Gastroesophageal sphincter (tissue), 3 donors: ENCODE results near the gene ALDH3A1.

ENCODE experiments used
- POLR2A ChIP-seq, 2 donors: fragments of 450-650 bp; IDR thresholded peaks; one replicate each; pipeline ENCODE4 v1.6.1; 2017; ENCODE audit warnings: antibody characterized with exemption in 2 of 2, mild to moderate bottlenecking in 2 of 2, moderate library complexity in 1 of 2
- POLR2AphosphoS5 ChIP-seq: sonication (generic); formaldehyde crosslinking; IDR thresholded peaks from one replicate; pipeline ENCODE4 v1.6.1; 2017; ENCODE audit warnings: antibody characterized with exemption
- TF ChIP-seq, protein P1 (sequence below), 4 experiments: fragments of 200-600 bp in 2 of 4; fragments of 450-650 bp in 2 of 4; sonication (generic) in 1 of 4; IDR thresholded peaks; one replicate each; pipeline ENCODE4 v1.5.1; 2017 to 2019; ENCODE audit warnings: antibody characterized with exemption in 4 of 4, mild to moderate bottlenecking in 2 of 4, moderate library complexity in 2 of 4

DNA sequence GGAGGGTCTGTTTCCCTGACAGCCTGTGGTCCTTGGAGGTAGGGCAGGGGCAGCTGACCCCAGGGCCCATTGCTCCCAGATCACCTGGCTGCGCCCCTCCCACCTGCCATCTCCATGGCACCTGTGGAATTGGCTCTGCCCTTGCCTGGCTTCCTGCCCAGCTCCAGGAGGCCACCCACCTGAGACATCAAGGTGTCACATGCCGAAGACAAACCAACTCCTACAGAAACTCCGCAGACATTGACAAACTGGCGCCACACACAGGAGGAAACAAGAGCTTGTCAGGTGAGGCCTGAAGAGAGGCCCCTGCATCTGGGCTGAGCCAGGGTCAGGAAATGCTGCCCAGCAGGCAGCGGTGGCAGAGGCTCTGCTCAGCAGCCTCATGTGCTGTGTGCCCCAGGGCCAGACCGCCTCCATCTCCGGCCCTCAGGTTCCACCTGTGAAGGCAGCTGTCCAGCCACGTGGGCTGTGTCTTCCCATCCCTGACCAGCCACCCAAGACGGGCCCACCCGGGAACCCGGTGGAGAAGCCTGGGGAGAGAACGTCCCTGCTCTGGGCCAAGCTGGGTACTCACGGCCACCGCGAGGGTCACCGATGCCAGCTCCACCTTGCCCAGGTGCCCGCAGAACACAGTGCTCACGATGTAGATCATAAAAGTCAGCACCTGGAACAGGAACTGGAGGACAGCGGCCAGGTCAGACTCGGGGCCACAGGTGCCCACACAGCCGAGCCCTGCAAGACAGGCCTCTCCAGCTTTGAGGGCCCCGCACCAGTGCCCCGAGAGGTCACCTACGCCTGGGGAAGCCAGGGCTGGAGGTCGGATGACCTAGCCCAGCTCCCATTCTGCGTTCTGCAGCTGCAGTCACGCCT is 33.3 kb downstream of the ALDH3A1 start:
- TF ChIP-seq POLR2A (IDR thresholded peaks at IDR 0.05) (no peak), POLR2AphosphoS5 (no peak)
- TF ChIP-seq, protein P1, sequence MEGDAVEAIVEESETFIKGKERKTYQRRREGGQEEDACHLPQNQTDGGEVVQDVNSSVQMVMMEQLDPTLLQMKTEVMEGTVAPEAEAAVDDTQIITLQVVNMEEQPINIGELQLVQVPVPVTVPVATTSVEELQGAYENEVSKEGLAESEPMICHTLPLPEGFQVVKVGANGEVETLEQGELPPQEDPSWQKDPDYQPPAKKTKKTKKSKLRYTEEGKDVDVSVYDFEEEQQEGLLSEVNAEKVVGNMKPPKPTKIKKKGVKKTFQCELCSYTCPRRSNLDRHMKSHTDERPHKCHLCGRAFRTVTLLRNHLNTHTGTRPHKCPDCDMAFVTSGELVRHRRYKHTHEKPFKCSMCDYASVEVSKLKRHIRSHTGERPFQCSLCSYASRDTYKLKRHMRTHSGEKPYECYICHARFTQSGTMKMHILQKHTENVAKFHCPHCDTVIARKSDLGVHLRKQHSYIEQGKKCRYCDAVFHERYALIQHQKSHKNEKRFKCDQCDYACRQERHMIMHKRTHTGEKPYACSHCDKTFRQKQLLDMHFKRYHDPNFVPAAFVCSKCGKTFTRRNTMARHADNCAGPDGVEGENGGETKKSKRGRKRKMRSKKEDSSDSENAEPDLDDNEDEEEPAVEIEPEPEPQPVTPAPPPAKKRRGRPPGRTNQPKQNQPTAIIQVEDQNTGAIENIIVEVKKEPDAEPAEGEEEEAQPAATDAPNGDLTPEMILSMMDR (IDR thresholded peaks at IDR 0.05), result no peak
